ENCODE measurements around the gene BCKDHB. TPM values are rescaled to one million over a fixed set of nuclear protein-coding genes. Genes with fewer than 3 reads are reported as not detected.
"Not testable (repeated sequence)": the region's sequence is repeated elsewhere in the genome, so short reads cannot be mapped to it uniquely, and the experiment has no call there.

Gene BCKDHB
- total and polyA plus RNA-seq, 2 donors (not counting 1 experiment from before 2014, with no cell fraction given) = 9.6 to 20.1 TPM

GRCh38 chr6:80210618-80211017 lies 104.1 kb downstream of the BCKDHB start:
- no peak for ATAC-seq (ENCODE audit: low read depth)
- H2AFZ ChIP-seq (ENCODE audit: insufficient read depth, low read depth, low read length, poor library complexity, severe bottlenecking) = no peak overlapping the region
- intact Hi-C loops (cut with micrococcal nuclease) = no loop called here
- H3K27me3 ChIP-seq (replicated peaks in 1 of 4; ENCODE audit: control extremely low read depth in 1 of 4, control insufficient read depth in 3 of 4, insufficient read depth in 4 of 4, low read length in 3 of 4) = no peaks in the 10 kb centered on the region
- no peak overlapping the region for H3K4me3 Mint-ChIP-seq
- H3K36me3 ChIP-seq (replicated peaks in 1 of 2; ENCODE audit: control extremely low read depth in 1 of 2, control insufficient read depth in 1 of 2, extremely low read depth in 1 of 2, insufficient read depth in 2 of 2, low read length in 1 of 2) = no peaks in the 10 kb centered on the region
- H3K9me3 Mint-ChIP-seq (ENCODE audit: insufficient read depth) = no peaks in the 10 kb centered on the region
- H3K27ac Mint-ChIP-seq = no peak overlapping the region
- no peaks in the 10 kb centered on the region for H3K4me1 Mint-ChIP-seq
- no peak overlapping the region for H3K4me3 ChIP-seq (ENCODE audit: control extremely low read depth in 1 of 5, extremely low read depth in 1 of 5, insufficient read depth in 1 of 5, low read depth in 2 of 5, low read length in 4 of 5)
- no peaks in the 10 kb centered on the region for H3K27me3 Mint-ChIP-seq
- no peak overlapping the region for H3K9ac ChIP-seq (ENCODE audit: low read length)
- WGBS (ENCODE audit: insufficient coverage) = 78% methylated on average over 2 of the region's 3 CpGs
- H3K4me2 ChIP-seq (replicated peaks; ENCODE audit: low read depth, low read length, poor library complexity, severe bottlenecking) = no peak overlapping the region
- no peaks in the 10 kb centered on the region for H3K4me1 ChIP-seq (ENCODE audit: control insufficient read depth in 2 of 2, insufficient read depth in 2 of 2, low read length in 2 of 2)
- H3K79me2 ChIP-seq (ENCODE audit: control insufficient read depth, insufficient read depth, low read length) = no peaks in the 10 kb centered on the region
- H3K27ac ChIP-seq (ENCODE audit: low read length in 2 of 2) = no peak overlapping the region
- no peaks in the 10 kb centered on the region for H4K20me1 ChIP-seq (ENCODE audit: control insufficient read depth, insufficient read depth, low read length, poor library complexity, severe bottlenecking)
- no peak for DNase-seq
- ChIA-PET CTCF (no interaction called here), POLR2A (no interaction called here)
- TF ChIP-seq CTCF (IDR thresholded peaks at IDR 0.05) = no peak
- TF ChIP-seq EZH2 (IDR thresholded peaks at IDR 0.05; ENCODE audit: borderline replicate concordance, insufficient read depth, low read depth, low read length, poor library complexity, severe bottlenecking) = no peak
- H3K9me3 ChIP-seq (ENCODE audit: control extremely low read depth in 1 of 3, control insufficient read depth in 2 of 3, insufficient read depth in 1 of 3, low read length in 2 of 3) = peaks cover 0 to 1% (median 0%) of the 10 kb centered on the region in 3 donors

- ATAC-seq (ENCODE audit: low read depth) = no peak
- H3K4me1 Mint-ChIP-seq = no peaks in the 10 kb centered on the region
- H3K27me3 Mint-ChIP-seq = no peaks in the 10 kb centered on the region
- TF ChIP-seq EZH2 (IDR thresholded peaks at IDR 0.05; ENCODE audit: borderline replicate concordance, insufficient read depth, low read depth, low read length, poor library complexity, severe bottlenecking) (no peak), CTCF (IDR thresholded peaks at IDR 0.05) (no peak)
- Histone ChIP-seq H3K79me2 (ENCODE audit: control insufficient read depth, insufficient read depth, low read length) (no peaks in the 10 kb centered on the region), H3K27ac (ENCODE audit: low read length in 2 of 2) (no peak overlapping the region), H3K4me3 (ENCODE audit: control extremely low read depth in 1 of 5, extremely low read depth in 1 of 5, insufficient read depth in 1 of 5, low read depth in 2 of 5, low read length in 4 of 5) (no peak overlapping the region), H2AFZ (ENCODE audit: insufficient read depth, low read depth, low read length, poor library complexity, severe bottlenecking) (no peak overlapping the region), H3K4me1 (ENCODE audit: control insufficient read depth in 2 of 2, insufficient read depth in 2 of 2, low read length in 2 of 2) (no peaks in the 10 kb centered on the region), H3K9me3 (ENCODE audit: control extremely low read depth in 1 of 3, control insufficient read depth in 2 of 3, insufficient read depth in 1 of 3, low read length in 2 of 3) (peaks cover 0 to 1% (median 0%) of the 10 kb centered on the region in 3 donors), H4K20me1 (ENCODE audit: control insufficient read depth, insufficient read depth, low read length, poor library complexity, severe bottlenecking) (no peaks in the 10 kb centered on the region), H3K36me3 (replicated peaks in 1 of 2; ENCODE audit: control extremely low read depth in 1 of 2, control insufficient read depth in 1 of 2, extremely low read depth in 1 of 2, insufficient read depth in 2 of 2, low read length in 1 of 2) (no peaks in the 10 kb centered on the region), H3K9ac (ENCODE audit: low read length) (no peak overlapping the region), H3K4me2 (replicated peaks; ENCODE audit: low read depth, low read length, poor library complexity, severe bottlenecking) (no peak overlapping the region), H3K27me3 (replicated peaks in 1 of 4; ENCODE audit: control extremely low read depth in 1 of 4, control insufficient read depth in 3 of 4, insufficient read depth in 4 of 4, low read length in 3 of 4) (no peaks in the 10 kb centered on the region)
- H3K9me3 Mint-ChIP-seq (ENCODE audit: insufficient read depth) = no peaks in the 10 kb centered on the region
- no peak overlapping the region for H3K27ac Mint-ChIP-seq
- CTCF ChIA-PET = no interaction called here
- WGBS (ENCODE audit: insufficient coverage) = 78% methylated on average over 1 of the region's 3 CpGs
- H3K4me3 Mint-ChIP-seq = no peak overlapping the region
- intact Hi-C loops (cut with micrococcal nuclease) = no loop called here
- no peak for DNase-seq
- POLR2A ChIA-PET = no interaction called here
Observed at GRCh38 chr6:80211286-80211685, 104.8 kb downstream of the BCKDHB start.

GRCh38 chr6:80211890-80212289 lies 105.4 kb downstream of the BCKDHB start:
- intact Hi-C loops (cut with micrococcal nuclease); CTCF ChIA-PET; ATAC-seq (ENCODE audit: low read depth); H3K9me3 Mint-ChIP-seq (ENCODE audit: insufficient read depth); H3K27ac ChIP-seq (ENCODE audit: low read length in 2 of 2); H2AFZ ChIP-seq (ENCODE audit: insufficient read depth, low read depth, low read length, poor library complexity, severe bottlenecking); H4K20me1 ChIP-seq (ENCODE audit: control insufficient read depth, insufficient read depth, low read length, poor library complexity, severe bottlenecking); H3K27me3 Mint-ChIP-seq; H3K4me1 Mint-ChIP-seq; H3K4me2 ChIP-seq (replicated peaks; ENCODE audit: low read depth, low read length, poor library complexity, severe bottlenecking); H3K36me3 ChIP-seq (replicated peaks in 1 of 2; ENCODE audit: control extremely low read depth in 1 of 2, control insufficient read depth in 1 of 2, extremely low read depth in 1 of 2, insufficient read depth in 2 of 2, low read length in 1 of 2); H3K4me1 ChIP-seq (ENCODE audit: control insufficient read depth in 2 of 2, insufficient read depth in 2 of 2, low read length in 2 of 2); H3K4me3 Mint-ChIP-seq; POLR2A ChIA-PET; H3K79me2 ChIP-seq (ENCODE audit: control insufficient read depth, insufficient read depth, low read length); H3K27ac Mint-ChIP-seq; DNase-seq; H3K27me3 ChIP-seq (replicated peaks in 1 of 4; ENCODE audit: control extremely low read depth in 1 of 4, control insufficient read depth in 3 of 4, insufficient read depth in 4 of 4, low read length in 3 of 4); H3K4me3 ChIP-seq (ENCODE audit: control extremely low read depth in 1 of 5, extremely low read depth in 1 of 5, insufficient read depth in 1 of 5, low read depth in 2 of 5, low read length in 4 of 5); H3K9ac ChIP-seq (ENCODE audit: low read length); H3K9me3 ChIP-seq (ENCODE audit: control extremely low read depth in 1 of 3, control insufficient read depth in 2 of 3, insufficient read depth in 1 of 3, low read length in 2 of 3): not testable (repeated sequence)
- WGBS (ENCODE audit: insufficient coverage) = no CpG with 5 or more reads among the region's 4 CpGs

Data from B cell (primary cell).